RWPE2 (cell line): ENCODE results near the gene GHRHR.

ENCODE experiments used
- ATAC-seq: fragments of 200-7000 bp; cut with Tn5 transposase; 3 replicates; pipeline ENCODE4 v1.9.1; 2021; ENCODE audit warnings: low read depth
- DNase-seq: peaks from one replicate; pipeline ENCODE4 v3.0.0-alpha.2; 2020; ENCODE audit warnings: low spot score
- H3K27ac ChIP-seq: fragments of 450-650 bp; 2 replicates; pipeline ENCODE4 v1.5.1; 2017; ENCODE audit warnings: mild to moderate bottlenecking; ENCODE audit not compliant: poor library complexity, severe bottlenecking
- H3K27me3 ChIP-seq: fragments of 250-450 bp; sonication (Bioruptor Pico); 2 replicates; pipeline ENCODE4 v1.5.1; 2021; ENCODE audit warnings: mild to moderate bottlenecking, moderate library complexity; ENCODE audit not compliant: insufficient read depth, poor library complexity, severe bottlenecking
- H3K36me3 ChIP-seq: fragments of 250-450 bp; sonication (Bioruptor Pico); 2 replicates; pipeline ENCODE4 v1.5.1; 2020; ENCODE audit warnings: low read depth, mild to moderate bottlenecking, moderate library complexity
- H3K4me1 ChIP-seq: fragments of 250-450 bp; sonication (Bioruptor Pico); 2 replicates; pipeline ENCODE4 v1.5.1; 2021; ENCODE audit warnings: mild to moderate bottlenecking, moderate library complexity; ENCODE audit not compliant: insufficient read depth, poor library complexity, severe bottlenecking
- H3K4me3 ChIP-seq: fragments of 250-450 bp; sonication (Bioruptor Pico); 2 replicates; pipeline ENCODE4 v1.5.1; 2021; ENCODE audit warnings: mild to moderate bottlenecking, moderate library complexity; ENCODE audit not compliant: severe bottlenecking
- H3K9me3 ChIP-seq: fragments of 250-450 bp; sonication (Bioruptor Pico); 2 replicates; pipeline ENCODE4 v1.5.1; 2021; ENCODE audit warnings: mild to moderate bottlenecking, moderate library complexity; ENCODE audit not compliant: severe bottlenecking
- CTCF ChIP-seq: fragments of 450-650 bp; IDR thresholded peaks from one replicate; pipeline ENCODE4 v1.5.1; 2017; ENCODE audit warnings: mild to moderate bottlenecking, moderate library complexity; ENCODE audit not compliant: poor library complexity, severe bottlenecking

The GHRHR gene

DNA sequence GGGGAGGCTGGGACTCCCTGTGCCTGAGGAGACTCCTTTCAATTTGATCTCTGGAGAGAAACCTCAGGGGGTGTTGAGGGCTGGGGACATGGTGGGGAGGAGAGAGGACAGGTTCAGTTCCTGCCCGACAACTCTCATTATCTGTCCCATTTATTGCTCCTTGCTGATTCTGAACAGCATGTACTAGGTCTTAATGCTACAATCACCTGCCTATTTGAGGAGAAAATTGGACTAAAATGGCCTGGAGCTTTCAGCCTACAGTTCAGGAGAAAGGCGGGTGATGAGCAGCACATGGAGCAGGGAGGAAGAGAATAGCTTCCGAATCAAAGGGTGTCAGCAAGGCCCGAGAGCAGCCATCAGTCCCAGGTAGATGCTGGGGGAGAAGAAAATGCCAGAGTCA lies 58.4 kb downstream of the GHRHR start:
- H3K27me3 ChIP-seq = no peaks in the 10 kb centered on the region
- no peaks in the 10 kb centered on the region for H3K4me1 ChIP-seq
- H3K27ac ChIP-seq = no peak overlapping the region
- no peak overlapping the region for H3K4me3 ChIP-seq
- no peak for TF ChIP-seq CTCF
- no peaks in the 10 kb centered on the region for H3K9me3 ChIP-seq
- ATAC-seq (no peak), DNase-seq (no peak)
- H3K36me3 ChIP-seq = no peaks in the 10 kb centered on the region

DNA sequence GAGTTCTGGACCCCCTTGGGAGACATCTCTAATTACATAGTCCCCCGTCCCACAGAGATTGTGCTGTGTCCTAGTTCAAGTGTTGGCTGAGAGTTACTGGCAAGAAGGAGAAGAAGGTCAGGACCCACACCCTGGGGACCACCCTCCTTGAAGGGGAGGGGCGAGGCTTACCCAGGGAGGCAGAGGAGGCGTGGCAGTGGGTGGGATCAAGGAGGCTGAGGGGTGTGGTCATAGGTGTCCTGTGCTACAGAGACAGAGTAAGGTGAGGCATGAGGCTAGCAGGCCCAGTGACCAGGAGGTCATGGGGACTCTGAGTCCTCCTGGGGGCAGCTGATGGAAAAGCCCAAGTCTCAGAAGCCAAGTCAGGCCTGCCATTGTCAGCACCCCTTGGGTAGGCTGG lies 59.0 kb downstream of the GHRHR start:
- H3K9me3 ChIP-seq = no peaks in the 10 kb centered on the region
- no peak for ATAC-seq
- no peak for DNase-seq
- H3K36me3 ChIP-seq = no peaks in the 10 kb centered on the region
- no peaks in the 10 kb centered on the region for H3K4me1 ChIP-seq
- no peak overlapping the region for H3K4me3 ChIP-seq
- TF ChIP-seq CTCF = no peak
- no peaks in the 10 kb centered on the region for H3K27me3 ChIP-seq
- no peak overlapping the region for H3K27ac ChIP-seq

DNA sequence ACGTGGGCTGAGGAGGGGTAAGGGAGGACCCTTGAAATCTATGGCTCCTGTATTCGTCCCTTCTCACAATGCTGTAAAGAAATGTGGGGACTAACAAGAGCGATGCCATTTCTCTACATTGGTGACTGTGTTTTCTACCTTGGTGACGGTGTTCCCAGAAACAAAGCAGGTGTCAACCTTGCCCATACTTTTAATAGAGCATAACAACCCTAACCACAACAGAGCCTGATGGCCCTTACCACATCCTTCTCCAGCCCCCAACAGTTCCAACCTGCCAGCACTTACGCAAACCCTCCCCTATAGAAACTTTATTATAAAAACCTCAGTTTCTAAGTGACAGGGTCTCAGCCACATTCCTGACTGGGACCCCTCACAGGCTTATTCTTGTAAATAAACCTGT lies 60.1 kb downstream of the GHRHR start:
- no peaks in the 10 kb centered on the region for H3K36me3 ChIP-seq
- no peaks in the 10 kb centered on the region for H3K27me3 ChIP-seq
- H3K4me1 ChIP-seq = no peaks in the 10 kb centered on the region
- no peak overlapping the region for H3K27ac ChIP-seq
- TF ChIP-seq CTCF = no peak
- no peak for DNase-seq
- no peak overlapping the region for H3K4me3 ChIP-seq
- H3K9me3 ChIP-seq = no peaks in the 10 kb centered on the region
- no peak for ATAC-seq

DNA sequence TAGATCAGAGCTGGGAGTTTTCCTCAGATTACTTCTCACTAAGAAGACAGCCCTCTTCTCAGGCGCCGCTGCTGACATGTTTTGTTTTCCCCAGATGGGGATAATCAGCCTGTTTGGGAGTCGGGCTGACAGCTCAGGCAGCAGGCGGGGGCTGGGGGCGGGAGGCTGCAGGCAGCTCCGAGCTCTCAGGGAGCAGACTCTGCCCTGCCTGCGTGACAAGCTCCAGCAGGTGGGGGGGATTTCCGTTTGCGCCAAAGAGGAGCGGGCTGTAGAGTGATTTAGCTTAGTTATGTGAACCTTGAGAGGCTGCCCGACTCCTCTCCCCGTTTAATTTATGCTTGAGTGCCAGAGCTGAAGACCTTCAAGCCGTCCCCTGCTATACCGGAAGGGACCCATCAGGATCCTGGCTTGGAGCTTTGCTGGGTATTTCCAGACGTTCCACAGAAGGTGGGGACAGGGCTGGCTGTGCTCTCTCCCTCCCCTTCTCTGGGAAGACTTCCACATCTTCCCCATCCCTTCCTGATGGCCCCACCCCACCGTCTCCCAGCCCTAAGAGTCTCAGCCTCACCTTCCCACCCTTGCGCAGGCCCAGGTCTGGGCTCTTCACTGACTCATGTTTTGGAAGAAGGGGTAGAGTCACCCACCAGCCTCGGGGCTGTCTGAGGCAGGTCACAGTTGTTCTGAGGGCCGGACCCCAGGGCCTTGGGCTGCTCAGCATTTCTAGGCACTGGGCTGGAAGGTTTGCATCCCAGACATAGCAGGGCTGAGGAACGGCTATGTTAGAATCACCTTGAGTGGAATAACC lies 63.6 kb downstream of the GHRHR start:
- H3K27ac ChIP-seq = no peak overlapping the region
- DNase-seq = no peak
- H3K27me3 ChIP-seq = no peaks in the 10 kb centered on the region
- no peak overlapping the region for H3K4me3 ChIP-seq
- no peak for TF ChIP-seq CTCF
- no peak for ATAC-seq
- no peaks in the 10 kb centered on the region for H3K9me3 ChIP-seq
- no peaks in the 10 kb centered on the region for H3K36me3 ChIP-seq
- no peaks in the 10 kb centered on the region for H3K4me1 ChIP-seq

DNA sequence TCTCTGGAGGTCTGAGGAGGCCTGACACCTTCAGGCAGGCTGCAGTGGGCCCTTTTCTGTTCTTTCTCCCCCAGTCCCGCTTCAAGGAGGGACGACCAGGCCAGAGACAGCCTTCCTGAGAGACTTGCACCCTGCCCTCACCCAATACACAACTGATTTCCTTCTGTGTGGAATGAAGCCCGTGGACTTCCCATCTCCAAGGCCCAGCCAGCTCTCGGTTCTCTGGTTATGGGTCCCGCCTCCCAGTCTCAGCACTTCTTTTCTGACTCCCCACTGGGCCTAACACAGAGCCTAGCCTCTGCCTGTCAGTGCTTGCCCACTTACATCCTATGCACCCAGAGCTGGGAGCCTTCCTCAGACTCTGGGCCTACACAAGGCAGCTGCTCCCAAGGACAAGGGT lies 64.3 kb downstream of the GHRHR start:
- Histone ChIP-seq H3K36me3 (no peaks in the 10 kb centered on the region), H3K4me1 (no peaks in the 10 kb centered on the region), H3K9me3 (no peaks in the 10 kb centered on the region), H3K27ac (no peak overlapping the region), H3K4me3 (no peak overlapping the region), H3K27me3 (no peaks in the 10 kb centered on the region)
- DNase-seq (no peak), ATAC-seq (no peak)
- no peak for TF ChIP-seq CTCF
